ENCODE results near the gene NEDD4L.
"Not testable (repeated sequence)": the region's sequence is repeated elsewhere in the genome, so short reads cannot be mapped to it uniquely, and the experiment has no call there.

Gene NEDD4L

GRCh38 chr18:58043491-58044369, at the start of gene NEDD4L:
NEDD4L (plus strand) TSS chr18:58044226; CDS start chr18:58044661, 435 bp downstream.
- peak within 1 kb of the TSS; percentile 79 for H3K4me3 ChIP-seq (ENCODE audit: low read depth, low read length)
- no peaks in the 10 kb centered on the region for H3K36me3 ChIP-seq (ENCODE audit: insufficient read depth, low read length)
- peak within 1 kb of the TSS; percentile 44 for H3K27ac ChIP-seq (ENCODE audit: low read depth, low read length)
- H2AFZ ChIP-seq (ENCODE audit: low read length, unreplicated experiment): peak within 1 kb of the TSS; percentile 89
- no peaks in the 10 kb centered on the region for H3K27me3 ChIP-seq (ENCODE audit: insufficient read depth, low read length)
- H3K79me2 ChIP-seq (ENCODE audit: control insufficient read depth, insufficient read depth, low read length, unreplicated experiment): peaks cover 17% of the 10 kb centered on the region
- H3K4me1 ChIP-seq (ENCODE audit: control insufficient read depth, insufficient read depth, low read length, unreplicated experiment): peaks cover 7% of the 10 kb centered on the region

GRCh38 chr18:57995331-57995730, 48.7 kb upstream of the NEDD4L start:
- H3K79me2 ChIP-seq (ENCODE audit: control insufficient read depth, insufficient read depth, low read length, unreplicated experiment): no peaks in the 10 kb centered on the region
- H3K27me3 ChIP-seq (ENCODE audit: insufficient read depth, low read length): no peaks in the 10 kb centered on the region
- no peak overlapping the region for H3K4me3 ChIP-seq (ENCODE audit: low read depth, low read length)
- peaks cover 5% of the 10 kb centered on the region for H3K4me1 ChIP-seq (ENCODE audit: control insufficient read depth, insufficient read depth, low read length, unreplicated experiment)
- H2AFZ ChIP-seq (ENCODE audit: low read length, unreplicated experiment): no peak overlapping the region
- H3K27ac ChIP-seq (ENCODE audit: low read depth, low read length): no peak overlapping the region
- no peaks in the 10 kb centered on the region for H3K36me3 ChIP-seq (ENCODE audit: insufficient read depth, low read length)

- H3K36me3 ChIP-seq (ENCODE audit: insufficient read depth, low read length); H3K4me3 ChIP-seq (ENCODE audit: low read depth, low read length); H3K27me3 ChIP-seq (ENCODE audit: insufficient read depth, low read length); H3K27ac ChIP-seq (ENCODE audit: low read depth, low read length); H3K4me1 ChIP-seq (ENCODE audit: control insufficient read depth, insufficient read depth, low read length, unreplicated experiment); H3K79me2 ChIP-seq (ENCODE audit: control insufficient read depth, insufficient read depth, low read length, unreplicated experiment); H2AFZ ChIP-seq (ENCODE audit: low read length, unreplicated experiment): not testable (repeated sequence)
Observed at GRCh38 chr18:57996894-57997293, 47.1 kb upstream of the NEDD4L start.

- H3K79me2 ChIP-seq (ENCODE audit: control insufficient read depth, insufficient read depth, low read length, unreplicated experiment): no peaks in the 10 kb centered on the region
- H3K36me3 ChIP-seq (ENCODE audit: insufficient read depth, low read length): no peaks in the 10 kb centered on the region
- peaks cover 5% of the 10 kb centered on the region for H3K4me1 ChIP-seq (ENCODE audit: control insufficient read depth, insufficient read depth, low read length, unreplicated experiment)
- no peaks in the 10 kb centered on the region for H3K27me3 ChIP-seq (ENCODE audit: insufficient read depth, low read length)
- H2AFZ ChIP-seq (ENCODE audit: low read length, unreplicated experiment): no peak overlapping the region
- H3K4me3 ChIP-seq (ENCODE audit: low read depth, low read length): no peak overlapping the region
- no peak overlapping the region for H3K27ac ChIP-seq (ENCODE audit: low read depth, low read length)
Observed at GRCh38 chr18:57997820-57998219, 46.2 kb upstream of the NEDD4L start.

- Histone ChIP-seq H3K27me3 (ENCODE audit: insufficient read depth, low read length) (no peaks in the 10 kb centered on the region), H2AFZ (ENCODE audit: low read length, unreplicated experiment) (no peak overlapping the region), H3K36me3 (ENCODE audit: insufficient read depth, low read length) (no peaks in the 10 kb centered on the region), H3K79me2 (ENCODE audit: control insufficient read depth, insufficient read depth, low read length, unreplicated experiment) (no peaks in the 10 kb centered on the region), H3K4me1 (ENCODE audit: control insufficient read depth, insufficient read depth, low read length, unreplicated experiment) (peaks cover 8% of the 10 kb centered on the region), H3K4me3 (ENCODE audit: low read depth, low read length) (no peak overlapping the region), H3K27ac (ENCODE audit: low read depth, low read length) (no peak overlapping the region)
Observed at GRCh38 chr18:57998461-57998860, 45.6 kb upstream of the NEDD4L start.

GRCh38 chr18:58004317-58004716, 39.7 kb upstream of the NEDD4L start:
- peaks cover 45% of the 10 kb centered on the region for H3K4me1 ChIP-seq (ENCODE audit: control insufficient read depth, insufficient read depth, low read length, unreplicated experiment)
- H3K36me3 ChIP-seq (ENCODE audit: insufficient read depth, low read length): no peaks in the 10 kb centered on the region
- H3K79me2 ChIP-seq (ENCODE audit: control insufficient read depth, insufficient read depth, low read length, unreplicated experiment): no peaks in the 10 kb centered on the region
- peak overlapping the region; percentile 94 for H3K27ac ChIP-seq (ENCODE audit: low read depth, low read length)
- H3K27me3 ChIP-seq (ENCODE audit: insufficient read depth, low read length): no peaks in the 10 kb centered on the region
- no peak overlapping the region for H3K4me3 ChIP-seq (ENCODE audit: low read depth, low read length)
- H2AFZ ChIP-seq (ENCODE audit: low read length, unreplicated experiment): no peak overlapping the region

GRCh38 chr18:58005011-58005410, 39.0 kb upstream of the NEDD4L start:
- no peak overlapping the region for H2AFZ ChIP-seq (ENCODE audit: low read length, unreplicated experiment)
- no peak overlapping the region; the same call in 1 of the 2 replicates for H3K4me3 ChIP-seq (ENCODE audit: low read depth, low read length)
- H3K36me3 ChIP-seq (ENCODE audit: insufficient read depth, low read length): no peaks in the 10 kb centered on the region
- H3K27me3 ChIP-seq (ENCODE audit: insufficient read depth, low read length): no peaks in the 10 kb centered on the region
- H3K4me1 ChIP-seq (ENCODE audit: control insufficient read depth, insufficient read depth, low read length, unreplicated experiment): peaks cover 50% of the 10 kb centered on the region
- peak overlapping the region; percentile 94 for H3K27ac ChIP-seq (ENCODE audit: low read depth, low read length)
- H3K79me2 ChIP-seq (ENCODE audit: control insufficient read depth, insufficient read depth, low read length, unreplicated experiment): no peaks in the 10 kb centered on the region

- peak overlapping the region; percentile 94 for H3K27ac ChIP-seq (ENCODE audit: low read depth, low read length)
- peaks cover 50% of the 10 kb centered on the region for H3K4me1 ChIP-seq (ENCODE audit: control insufficient read depth, insufficient read depth, low read length, unreplicated experiment)
- no peaks in the 10 kb centered on the region for H3K36me3 ChIP-seq (ENCODE audit: insufficient read depth, low read length)
- H2AFZ ChIP-seq (ENCODE audit: low read length, unreplicated experiment): no peak overlapping the region
- H3K4me3 ChIP-seq (ENCODE audit: low read depth, low read length): peak overlapping the region; percentile 16; the same call in 1 of the 2 replicates
- no peaks in the 10 kb centered on the region for H3K27me3 ChIP-seq (ENCODE audit: insufficient read depth, low read length)
- H3K79me2 ChIP-seq (ENCODE audit: control insufficient read depth, insufficient read depth, low read length, unreplicated experiment): no peaks in the 10 kb centered on the region
Observed at GRCh38 chr18:58005885-58006523, 38.0 kb upstream of the NEDD4L start.

GRCh38 chr18:58009166-58009565, 34.9 kb upstream of the NEDD4L start:
- no peaks in the 10 kb centered on the region for H3K27me3 ChIP-seq (ENCODE audit: insufficient read depth, low read length)
- H3K4me3 ChIP-seq (ENCODE audit: low read depth, low read length): 0 out of 2 replicates have a peak overlapping the region, but pooled peaks have one; percentile 10
- no peaks in the 10 kb centered on the region for H3K79me2 ChIP-seq (ENCODE audit: control insufficient read depth, insufficient read depth, low read length, unreplicated experiment)
- no peaks in the 10 kb centered on the region for H3K36me3 ChIP-seq (ENCODE audit: insufficient read depth, low read length)
- H3K27ac ChIP-seq (ENCODE audit: low read depth, low read length): peak overlapping the region; percentile 65
- H3K4me1 ChIP-seq (ENCODE audit: control insufficient read depth, insufficient read depth, low read length, unreplicated experiment): peaks cover 63% of the 10 kb centered on the region
- no peak overlapping the region for H2AFZ ChIP-seq (ENCODE audit: low read length, unreplicated experiment)

- H3K4me1 ChIP-seq (ENCODE audit: control insufficient read depth, insufficient read depth, low read length, unreplicated experiment): peaks cover 53% of the 10 kb centered on the region
- H3K36me3 ChIP-seq (ENCODE audit: insufficient read depth, low read length): no peaks in the 10 kb centered on the region
- H3K27ac ChIP-seq (ENCODE audit: low read depth, low read length): no peak overlapping the region
- no peaks in the 10 kb centered on the region for H3K79me2 ChIP-seq (ENCODE audit: control insufficient read depth, insufficient read depth, low read length, unreplicated experiment)
- H2AFZ ChIP-seq (ENCODE audit: low read length, unreplicated experiment): no peak overlapping the region
- H3K4me3 ChIP-seq (ENCODE audit: low read depth, low read length): no peak overlapping the region
- H3K27me3 ChIP-seq (ENCODE audit: insufficient read depth, low read length): no peaks in the 10 kb centered on the region
Observed at GRCh38 chr18:58010265-58010664, 33.8 kb upstream of the NEDD4L start.

GRCh38 chr18:58012356-58012755, 31.7 kb upstream of the NEDD4L start:
- H3K79me2 ChIP-seq (ENCODE audit: control insufficient read depth, insufficient read depth, low read length, unreplicated experiment): no peaks in the 10 kb centered on the region
- no peaks in the 10 kb centered on the region for H3K27me3 ChIP-seq (ENCODE audit: insufficient read depth, low read length)
- peaks cover 34% of the 10 kb centered on the region for H3K4me1 ChIP-seq (ENCODE audit: control insufficient read depth, insufficient read depth, low read length, unreplicated experiment)
- no peak overlapping the region for H3K4me3 ChIP-seq (ENCODE audit: low read depth, low read length)
- no peak overlapping the region for H2AFZ ChIP-seq (ENCODE audit: low read length, unreplicated experiment)
- H3K27ac ChIP-seq (ENCODE audit: low read depth, low read length): no peak overlapping the region
- no peaks in the 10 kb centered on the region for H3K36me3 ChIP-seq (ENCODE audit: insufficient read depth, low read length)
